ENCODE data around the gene DYNLT2B. TPM values are rescaled to one million over a fixed set of nuclear protein-coding genes. Genes with fewer than 3 reads are reported as not detected.

DYNLT2B gene
- polyA plus RNA-seq, 1 donor (not counting 4 experiments of a cell fraction or from before 2014, with no cell fraction given), result 40.0 TPM

DNA sequence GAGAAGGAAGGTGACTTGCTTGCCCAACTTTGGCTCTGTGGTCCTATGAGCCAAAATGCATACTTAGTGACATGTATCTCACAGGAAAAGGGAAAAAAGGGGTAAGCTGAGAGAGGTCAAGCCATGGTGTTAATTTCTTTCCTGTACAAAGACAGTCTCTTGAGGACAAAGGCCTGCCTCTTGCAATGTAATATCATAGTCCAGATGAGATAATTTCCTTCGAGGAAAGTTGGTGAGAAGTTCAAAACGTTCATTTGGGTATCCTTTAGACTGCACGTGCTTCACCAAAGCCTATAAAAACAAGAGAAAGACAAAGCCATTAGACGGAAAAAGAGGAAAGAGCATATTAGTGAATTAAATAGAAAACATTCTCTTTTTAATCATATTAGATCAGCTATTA is 38.5 kb upstream of the DYNLT2B start:
- H3K36me3 ChIP-seq (ENCODE audit: control insufficient read depth in 2 of 2, extremely low read depth in 1 of 2, insufficient read depth in 2 of 2, low read length in 2 of 2), result peaks cover 12 to 25% of the 10 kb centered on the region in 2 experiments
- no peak for TF ChIP-seq EZH2 (IDR thresholded peaks at IDR 0.05; ENCODE audit: low read length)
- no peak for TF ChIP-seq CTCF (optimal IDR thresholded peaks at IDR 0.05 in 1 of 3, IDR thresholded peaks at IDR 0.05 in 1 of 3, conservative IDR thresholded peaks at IDR 0.05 in 1 of 3; ENCODE audit: extremely low read depth in 1 of 3, insufficient read depth in 2 of 3, low read length in 3 of 3)
- dilution Hi-C loops (cut with MboI; ENCODE audit: extremely low pct_ligation_motif_present, low sequenced_read_pairs), result no loop called here

GRCh38 chr3:196355668-196356067 is 37.6 kb upstream of the DYNLT2B start:
- H2AFZ ChIP-seq (ENCODE audit: control insufficient read depth, low read length), result no peak overlapping the region
- H3K27ac ChIP-seq (ENCODE audit: control insufficient read depth, insufficient read depth, low read length), result no peak overlapping the region
- no peaks in the 10 kb centered on the region for H3K9me1 ChIP-seq (ENCODE audit: control insufficient read depth, extremely low read depth, insufficient read depth, low read length)
- DNase-seq (ENCODE audit: low read depth, low spot score), result no peak
- H3K4me3 ChIP-seq (ENCODE audit: control insufficient read depth in 2 of 3, extremely low read depth in 1 of 3, insufficient read depth in 2 of 3, low read depth in 1 of 3, low read length in 3 of 3), result no peak overlapping the region
- no peaks in the 10 kb centered on the region for H4K20me1 ChIP-seq (ENCODE audit: control insufficient read depth, extremely low read depth, insufficient read depth, low read length)
- no peaks in the 10 kb centered on the region for H3K27me3 ChIP-seq (ENCODE audit: control insufficient read depth, extremely low read depth, insufficient read depth, low read length)
- H3K4me2 ChIP-seq (ENCODE audit: control insufficient read depth, extremely low read depth, insufficient read depth, low read depth, low read length), result no peak overlapping the region
- dilution Hi-C loops (cut with MboI; ENCODE audit: extremely low pct_ligation_motif_present, low sequenced_read_pairs), result no loop called here
- FAIRE-seq, result no peak
- H3K36me3 ChIP-seq (ENCODE audit: control insufficient read depth in 2 of 2, extremely low read depth in 1 of 2, insufficient read depth in 2 of 2, low read length in 2 of 2), result peaks cover 8 to 21% of the 10 kb centered on the region in 2 experiments
- H3K9me3 ChIP-seq (ENCODE audit: control insufficient read depth, low read depth, low read length), result no peaks in the 10 kb centered on the region
- H3K79me2 ChIP-seq (ENCODE audit: control insufficient read depth, insufficient read depth, low read length), result no peaks in the 10 kb centered on the region
- no peak overlapping the region for H3K9ac ChIP-seq (ENCODE audit: control insufficient read depth, extremely low read depth, insufficient read depth, low read length)
- no peaks in the 10 kb centered on the region for H3K4me1 ChIP-seq (ENCODE audit: control insufficient read depth, extremely low read depth, insufficient read depth, low read length)
- no peak for TF ChIP-seq EZH2 (IDR thresholded peaks at IDR 0.05; ENCODE audit: low read length)
- no peak for TF ChIP-seq CTCF (optimal IDR thresholded peaks at IDR 0.05 in 1 of 3, IDR thresholded peaks at IDR 0.05 in 1 of 3, conservative IDR thresholded peaks at IDR 0.05 in 1 of 3; ENCODE audit: extremely low read depth in 1 of 3, insufficient read depth in 2 of 3, low read length in 3 of 3)

More for the DNA sequence above, 38.5 kb upstream of the DYNLT2B start:
- H2AFZ ChIP-seq (ENCODE audit: control insufficient read depth, low read length), result no peak overlapping the region
- no peaks in the 10 kb centered on the region for H3K4me1 ChIP-seq (ENCODE audit: control insufficient read depth, extremely low read depth, insufficient read depth, low read length)
- H3K9me3 ChIP-seq (ENCODE audit: control insufficient read depth, low read depth, low read length), result no peaks in the 10 kb centered on the region
- no peaks in the 10 kb centered on the region for H4K20me1 ChIP-seq (ENCODE audit: control insufficient read depth, extremely low read depth, insufficient read depth, low read length)
- no peaks in the 10 kb centered on the region for H3K27me3 ChIP-seq (ENCODE audit: control insufficient read depth, extremely low read depth, insufficient read depth, low read length)
- H3K4me3 ChIP-seq (ENCODE audit: control insufficient read depth in 2 of 3, extremely low read depth in 1 of 3, insufficient read depth in 2 of 3, low read depth in 1 of 3, low read length in 3 of 3), result no peak overlapping the region
- no peaks in the 10 kb centered on the region for H3K79me2 ChIP-seq (ENCODE audit: control insufficient read depth, insufficient read depth, low read length)
- H3K4me2 ChIP-seq (ENCODE audit: control insufficient read depth, extremely low read depth, insufficient read depth, low read depth, low read length), result no peak overlapping the region
- no peak overlapping the region for H3K27ac ChIP-seq (ENCODE audit: control insufficient read depth, insufficient read depth, low read length)
- DNase-seq (ENCODE audit: low read depth, low spot score), result no peak
- no peak overlapping the region for H3K9ac ChIP-seq (ENCODE audit: control insufficient read depth, extremely low read depth, insufficient read depth, low read length)
- H3K9me1 ChIP-seq (ENCODE audit: control insufficient read depth, extremely low read depth, insufficient read depth, low read length), result no peaks in the 10 kb centered on the region
- FAIRE-seq, result no peak

Data from keratinocyte (primary cell).